Measurements from ENCODE around the gene SHANK3. TPM values are rescaled to one million over a fixed set of nuclear protein-coding genes. Genes with fewer than 3 reads are reported as not detected.
A peak's percentile ranks its signal among the peaks of the same experiment; 100 is the strongest.

Gene SHANK3
- total and polyA plus RNA-seq, 12 donors, result 14.3 to 59.8 (median 24.7) TPM

DNA sequence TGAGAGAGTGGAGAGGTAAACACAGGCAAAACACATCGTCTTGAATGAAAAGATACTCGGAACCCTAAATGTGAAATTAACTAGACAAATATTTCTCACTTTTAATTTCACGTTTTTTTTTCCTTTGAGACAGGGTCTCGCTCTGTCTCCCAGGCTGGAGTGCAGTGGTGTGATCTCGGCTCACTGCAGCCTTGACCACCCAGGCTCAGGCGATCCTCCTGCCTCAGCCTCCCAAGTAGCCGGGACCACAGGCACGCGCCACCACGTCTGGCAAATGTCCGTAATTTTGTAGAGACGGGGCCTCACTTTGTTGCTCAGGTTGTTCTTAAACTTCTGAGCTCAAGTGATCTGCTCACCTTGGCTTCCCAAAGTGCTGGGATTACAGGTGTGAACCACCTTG lies 7.4 kb upstream of the SHANK3 start:
- H3K27ac ChIP-seq, result no peak overlapping the region
- intact Hi-C loops (cut with DNase I), result no loop called here
- DNase-seq (no peak), ATAC-seq (no peak)
- H3K27me3 ChIP-seq, result peaks cover 0 to 26% (median 6%) of the 10 kb centered on the region in 7 donors
- no peaks in the 10 kb centered on the region for H3K9me3 ChIP-seq
- H3K36me3 ChIP-seq, result no peaks in the 10 kb centered on the region
- 93 to 95% methylated on average over 12 of the region's 12 CpGs for WGBS, 2 donors
- H3K4me1 ChIP-seq, result peaks cover 0 to 6% (median 0%) of the 10 kb centered on the region in 9 donors
- TF ChIP-seq CTCF (IDR thresholded peaks at IDR 0.05), result no peak
- H3K4me3 ChIP-seq, result no peak overlapping the region

DNA sequence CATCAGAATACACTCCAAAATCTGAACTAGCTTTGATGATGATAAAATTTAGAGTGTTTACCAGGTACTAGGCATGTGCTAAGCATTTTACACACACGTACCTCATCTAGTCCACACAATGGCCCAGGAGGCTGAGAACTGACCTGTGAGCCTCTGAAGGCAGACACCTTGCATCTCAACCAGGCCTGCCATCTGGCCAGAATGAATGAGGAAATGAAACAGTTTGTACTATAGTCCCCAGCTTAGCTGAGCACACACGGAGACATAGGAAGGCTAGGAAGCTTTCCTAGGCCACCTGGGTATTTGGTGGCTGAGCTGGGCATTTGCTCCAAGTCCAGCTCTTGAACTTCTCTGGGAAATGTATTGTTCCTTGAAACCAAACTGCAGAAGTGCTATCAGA lies 6.9 kb upstream of the SHANK3 start:
- Histone ChIP-seq H3K27ac (no peak overlapping the region), H3K27me3 (peaks cover 0 to 30% (median 6%) of the 10 kb centered on the region in 7 donors), H3K36me3 (no peaks in the 10 kb centered on the region), H3K4me3 (no peak overlapping the region), H3K9me3 (no peaks in the 10 kb centered on the region), H3K4me1 (peaks cover 0 to 11% (median 2%) of the 10 kb centered on the region in 9 donors)
- DNase-seq, result no peak
- ATAC-seq, result no peak
- intact Hi-C loops (cut with DNase I), result no loop called here
- no peak for TF ChIP-seq CTCF (IDR thresholded peaks at IDR 0.05)
- WGBS, 2 donors, result 59 to 61% methylated on average over 2 of the region's 2 CpGs

DNA sequence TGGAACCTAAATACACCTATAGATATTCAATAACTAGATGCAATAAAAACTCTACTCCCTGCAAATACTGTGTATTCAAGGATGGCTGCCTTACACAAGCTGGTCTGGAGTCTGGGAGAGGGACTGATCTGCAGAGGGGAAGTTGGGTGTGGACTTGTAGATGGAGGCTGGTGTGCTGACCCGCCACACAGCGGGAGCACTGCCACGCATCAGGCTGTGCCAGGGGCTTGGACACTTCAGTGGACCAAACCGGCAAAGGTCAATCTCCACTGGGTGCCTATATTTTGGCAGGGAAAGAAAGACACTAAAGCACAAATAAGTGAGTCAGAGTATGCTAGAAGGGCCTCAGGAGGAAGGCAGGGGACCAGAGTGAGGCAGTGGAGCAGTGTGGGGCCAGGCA lies 2.1 kb upstream of the SHANK3 start:
- no peaks in the 10 kb centered on the region for H3K9me3 ChIP-seq
- no peak for TF ChIP-seq CTCF (IDR thresholded peaks at IDR 0.05)
- peaks cover 0 to 4% (median 0%) of the 10 kb centered on the region in 9 donors for H3K36me3 ChIP-seq
- peaks cover 0 to 34% (median 14%) of the 10 kb centered on the region in 9 donors for H3K4me1 ChIP-seq
- intact Hi-C loops (cut with DNase I), result loop anchor here in 2 of 10 donors (2.0 to 5.0 kb wide), 2 partner anchors 14 to 43 kb away; partner anchors contain the start of gene ARSA (in 2 of the 2)
- ATAC-seq (no peak), DNase-seq (no peak)
- peaks cover 6 to 72% (median 31%) of the 10 kb centered on the region in 7 donors for H3K27me3 ChIP-seq
- H3K4me3 ChIP-seq, result no peak overlapping the region
- peak overlapping the region; percentile 76 to 96 (median 92) for H3K27ac ChIP-seq
- 48 to 58% methylated on average over 4 of the region's 4 CpGs for WGBS, 2 donors

GRCh38 chr22:50670914-50671538 lies 1.6 kb upstream of the SHANK3 start:
- peaks cover 0 to 10% (median 0%) of the 10 kb centered on the region in 9 donors for H3K36me3 ChIP-seq
- WGBS, 2 donors, result 46 to 53% methylated on average over 10 of the region's 10 CpGs
- peaks cover 0 to 36% (median 15%) of the 10 kb centered on the region in 9 donors for H3K4me1 ChIP-seq
- DNase-seq (no peak), ATAC-seq (no peak)
- intact Hi-C loops (cut with DNase I), result loop anchor here in 2 of 10 donors (2.0 to 5.0 kb wide), 2 partner anchors 14 to 44 kb away; partner anchors contain the start of gene ARSA (in 2 of the 2)
- H3K27ac ChIP-seq, result peak overlapping the region; percentile 76 to 96 (median 92)
- H3K4me3 ChIP-seq, result no peak overlapping the region
- H3K9me3 ChIP-seq, result no peaks in the 10 kb centered on the region
- peaks cover 6 to 77% (median 36%) of the 10 kb centered on the region in 7 donors for H3K27me3 ChIP-seq
- TF ChIP-seq CTCF (IDR thresholded peaks at IDR 0.05), result no peak

All from heart right ventricle (tissue), 16 donors.